ENCODE data around the gene CCL7. TPM values are rescaled to one million over a fixed set of nuclear protein-coding genes. Genes with fewer than 3 reads are reported as not detected.

The CCL7 gene
- not detected for total RNA-seq (ENCODE audit: unreplicated experiment)
- long read RNA-seq, result 0 reads

GRCh38 chr17:34269969-34270368, at the start of gene CCL7:
CCL7 (plus strand) TSS chr17:34270221; CDS start chr17:34270291, 70 bp downstream.
- no peak for DNase-seq (ENCODE audit: low spot score)
- no peak within 1 kb of the TSS for H3K4me3 Mint-ChIP-seq (ENCODE audit: unreplicated experiment)
- no peaks in the 10 kb centered on the region for H3K27me3 Mint-ChIP-seq (ENCODE audit: unreplicated experiment)
- no peak within 1 kb of the TSS for H3K27ac Mint-ChIP-seq (ENCODE audit: unreplicated experiment)
- no peaks in the 10 kb centered on the region for H3K9me3 Mint-ChIP-seq (ENCODE audit: unreplicated experiment)
- H3K36me3 Mint-ChIP-seq (ENCODE audit: low read depth, unreplicated experiment), result no peaks in the 10 kb centered on the region
- no peak for TF ChIP-seq CTCF (IDR thresholded peaks at IDR 0.05; ENCODE audit: unreplicated experiment)
- no peaks in the 10 kb centered on the region for H3K4me1 Mint-ChIP-seq (ENCODE audit: unreplicated experiment)

GRCh38 chr17:34220752-34221395, 49.1 kb upstream of the CCL7 start:
- Mint-ChIP-seq H3K27me3 (ENCODE audit: unreplicated experiment) (no peaks in the 10 kb centered on the region), H3K27ac (ENCODE audit: unreplicated experiment) (no peak overlapping the region), H3K36me3 (ENCODE audit: low read depth, unreplicated experiment) (no peaks in the 10 kb centered on the region), H3K9me3 (ENCODE audit: unreplicated experiment) (no peaks in the 10 kb centered on the region), H3K4me3 (ENCODE audit: unreplicated experiment) (no peak overlapping the region), H3K4me1 (ENCODE audit: unreplicated experiment) (no peaks in the 10 kb centered on the region)
- DNase-seq (ENCODE audit: low spot score), result no peak
- TF ChIP-seq CTCF (IDR thresholded peaks at IDR 0.05; ENCODE audit: unreplicated experiment), result no peak

GRCh38 chr17:34221411-34221810, 48.6 kb upstream of the CCL7 start:
- H3K4me3 Mint-ChIP-seq (ENCODE audit: unreplicated experiment), result no peak overlapping the region

GRCh38 chr17:34222722-34223497, 47.1 kb upstream of the CCL7 start:
- no peaks in the 10 kb centered on the region for H3K27me3 Mint-ChIP-seq (ENCODE audit: unreplicated experiment)
- no peak for TF ChIP-seq CTCF (IDR thresholded peaks at IDR 0.05; ENCODE audit: unreplicated experiment)
- H3K9me3 Mint-ChIP-seq (ENCODE audit: unreplicated experiment), result no peaks in the 10 kb centered on the region
- H3K27ac Mint-ChIP-seq (ENCODE audit: unreplicated experiment), result no peak overlapping the region
- no peaks in the 10 kb centered on the region for H3K36me3 Mint-ChIP-seq (ENCODE audit: low read depth, unreplicated experiment)
- H3K4me1 Mint-ChIP-seq (ENCODE audit: unreplicated experiment), result no peaks in the 10 kb centered on the region
- DNase-seq (ENCODE audit: low spot score), result no peak
- H3K4me3 Mint-ChIP-seq (ENCODE audit: unreplicated experiment), result no peak overlapping the region

More at GRCh38 chr17:34221411-34221810, 48.6 kb upstream of the CCL7 start:
- DNase-seq (ENCODE audit: low spot score), result no peak
- TF ChIP-seq CTCF (IDR thresholded peaks at IDR 0.05; ENCODE audit: unreplicated experiment), result no peak
- H3K27ac Mint-ChIP-seq (ENCODE audit: unreplicated experiment), result no peak overlapping the region
- no peaks in the 10 kb centered on the region for H3K36me3 Mint-ChIP-seq (ENCODE audit: low read depth, unreplicated experiment)
- H3K4me1 Mint-ChIP-seq (ENCODE audit: unreplicated experiment), result no peaks in the 10 kb centered on the region
- no peaks in the 10 kb centered on the region for H3K27me3 Mint-ChIP-seq (ENCODE audit: unreplicated experiment)
- no peaks in the 10 kb centered on the region for H3K9me3 Mint-ChIP-seq (ENCODE audit: unreplicated experiment)

GRCh38 chr17:34225046-34225445, 45.0 kb upstream of the CCL7 start:
- Mint-ChIP-seq H3K9me3 (ENCODE audit: unreplicated experiment) (no peaks in the 10 kb centered on the region), H3K27me3 (ENCODE audit: unreplicated experiment) (no peaks in the 10 kb centered on the region)

More at GRCh38 chr17:34225046-34225445, 45.0 kb upstream of the CCL7 start:
- Mint-ChIP-seq H3K27ac (ENCODE audit: unreplicated experiment) (no peak overlapping the region), H3K36me3 (ENCODE audit: low read depth, unreplicated experiment) (no peaks in the 10 kb centered on the region), H3K4me3 (ENCODE audit: unreplicated experiment) (no peak overlapping the region), H3K4me1 (ENCODE audit: unreplicated experiment) (no peaks in the 10 kb centered on the region)
- DNase-seq (ENCODE audit: low spot score), result no peak
- no peak for TF ChIP-seq CTCF (IDR thresholded peaks at IDR 0.05; ENCODE audit: unreplicated experiment)

All from endothelial cell (in vitro differentiated cells).